HG03025 (cell line): ENCODE data around the gene KBTBD8.
A peak's percentile ranks its signal among the peaks of the same experiment; 100 is the strongest.

Experiments used
- ATAC-seq: cut with Tn5 transposase; IDR thresholded peaks from one replicate; pipeline ENCODE4 v1.9.1; 2021; ENCODE audit warnings: mild to moderate bottlenecking, moderate library complexity; ENCODE audit not compliant: unreplicated experiment, low FRiP score

Gene KBTBD8

GRCh38 chr3:67033079-67033478 is 35.0 kb downstream of the KBTBD8 start:
- ATAC-seq = no peak

GRCh38 chr3:67034371-67034770 is 36.3 kb downstream of the KBTBD8 start:
- no peak for ATAC-seq

- ATAC-seq = no peak
These were observed 39.5 kb downstream of the KBTBD8 start for GRCh38 chr3:67037615-67038014.

GRCh38 chr3:67044295-67044694 is 46.2 kb downstream of the KBTBD8 start:
- no peak for ATAC-seq

- ATAC-seq = no peak
These were observed 46.8 kb downstream of the KBTBD8 start for GRCh38 chr3:67044955-67045354.

- ATAC-seq = no peak
These were observed 47.8 kb downstream of the KBTBD8 start for GRCh38 chr3:67045711-67046465.

GRCh38 chr3:67047051-67047450 is 48.9 kb downstream of the KBTBD8 start:
- ATAC-seq = no peak

- ATAC-seq = peak; percentile 99
These were observed 50.1 kb downstream of the KBTBD8 start for GRCh38 chr3:67048067-67048714.

GRCh38 chr3:67048715-67049074 is 50.6 kb downstream of the KBTBD8 start:
- peak; percentile 76 for ATAC-seq

GRCh38 chr3:67059443-67059842 is 61.3 kb downstream of the KBTBD8 start:
- ATAC-seq = no peak
